ENCODE results near the gene EXOC2.

DNA sequence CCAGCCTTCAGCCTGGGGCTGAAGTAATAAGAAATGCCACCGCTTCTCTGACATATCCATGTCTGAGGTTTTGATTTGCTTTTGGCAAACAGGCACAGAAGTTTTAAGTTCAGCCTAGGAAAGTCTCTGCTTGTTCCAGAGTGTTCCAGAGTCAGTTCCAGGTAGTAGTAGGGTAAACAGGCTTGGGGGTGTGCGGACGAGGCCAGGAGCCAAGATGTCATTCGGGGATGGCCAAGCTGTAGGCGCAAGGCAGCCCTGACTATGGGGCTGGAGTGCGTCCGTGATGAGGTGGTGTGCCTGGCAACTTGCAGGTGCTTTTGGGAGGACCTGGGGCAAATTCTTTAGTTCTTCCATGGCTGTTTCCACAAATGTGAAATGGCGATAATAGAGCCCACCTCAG lies 241.1 kb downstream of the EXOC2 start:
- TF ChIP-seq, protein P1, sequence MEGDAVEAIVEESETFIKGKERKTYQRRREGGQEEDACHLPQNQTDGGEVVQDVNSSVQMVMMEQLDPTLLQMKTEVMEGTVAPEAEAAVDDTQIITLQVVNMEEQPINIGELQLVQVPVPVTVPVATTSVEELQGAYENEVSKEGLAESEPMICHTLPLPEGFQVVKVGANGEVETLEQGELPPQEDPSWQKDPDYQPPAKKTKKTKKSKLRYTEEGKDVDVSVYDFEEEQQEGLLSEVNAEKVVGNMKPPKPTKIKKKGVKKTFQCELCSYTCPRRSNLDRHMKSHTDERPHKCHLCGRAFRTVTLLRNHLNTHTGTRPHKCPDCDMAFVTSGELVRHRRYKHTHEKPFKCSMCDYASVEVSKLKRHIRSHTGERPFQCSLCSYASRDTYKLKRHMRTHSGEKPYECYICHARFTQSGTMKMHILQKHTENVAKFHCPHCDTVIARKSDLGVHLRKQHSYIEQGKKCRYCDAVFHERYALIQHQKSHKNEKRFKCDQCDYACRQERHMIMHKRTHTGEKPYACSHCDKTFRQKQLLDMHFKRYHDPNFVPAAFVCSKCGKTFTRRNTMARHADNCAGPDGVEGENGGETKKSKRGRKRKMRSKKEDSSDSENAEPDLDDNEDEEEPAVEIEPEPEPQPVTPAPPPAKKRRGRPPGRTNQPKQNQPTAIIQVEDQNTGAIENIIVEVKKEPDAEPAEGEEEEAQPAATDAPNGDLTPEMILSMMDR (IDR thresholded peaks at IDR 0.05): no peak
- TF ChIP-seq POLR2A (IDR thresholded peaks at IDR 0.05): no peak

Data from lower leg skin (tissue), 3 donors.